GM18909 (cell line): ENCODE results near the gene PLEKHG7.

Experiments used
- ATAC-seq: cut with Tn5 transposase; IDR thresholded peaks from one replicate; pipeline ENCODE4 v1.9.1; 2021; ENCODE audit warnings: mild to moderate bottlenecking; ENCODE audit not compliant: unreplicated experiment, poor library complexity

Gene PLEKHG7

GRCh38 chr12:92703786-92704185 is 997 bp downstream of the PLEKHG7 start:
- ATAC-seq, result no peak

GRCh38 chr12:92706594-92706993 is 3.8 kb downstream of the PLEKHG7 start:
- no peak for ATAC-seq

- no peak for ATAC-seq
Measured at GRCh38 chr12:92707926-92708325, 5.1 kb downstream of the PLEKHG7 start.

- ATAC-seq, result no peak
Measured at GRCh38 chr12:92715625-92716024, 12.8 kb downstream of the PLEKHG7 start.

GRCh38 chr12:92717202-92717601 is 14.4 kb downstream of the PLEKHG7 start:
- no peak for ATAC-seq

GRCh38 chr12:92718483-92718990 is 15.7 kb downstream of the PLEKHG7 start:
- no peak for ATAC-seq

GRCh38 chr12:92719674-92720073 is 16.9 kb downstream of the PLEKHG7 start:
- no peak for ATAC-seq

GRCh38 chr12:92721130-92721529 is 18.3 kb downstream of the PLEKHG7 start:
- ATAC-seq, result no peak

- ATAC-seq, result no peak
Measured at GRCh38 chr12:92721656-92722055, 18.9 kb downstream of the PLEKHG7 start.

- no peak for ATAC-seq
Measured at GRCh38 chr12:92722897-92723296, 20.1 kb downstream of the PLEKHG7 start.

- ATAC-seq, result no peak
Measured at GRCh38 chr12:92726850-92727249, 24.1 kb downstream of the PLEKHG7 start.

GRCh38 chr12:92729773-92730305 is 27.1 kb downstream of the PLEKHG7 start:
- ATAC-seq, result no peak

- ATAC-seq, result no peak
Measured at GRCh38 chr12:92730758-92731157, 28.0 kb downstream of the PLEKHG7 start.

GRCh38 chr12:92732216-92732615 is 29.4 kb downstream of the PLEKHG7 start:
- no peak for ATAC-seq

GRCh38 chr12:92732716-92733115 is 29.9 kb downstream of the PLEKHG7 start:
- no peak for ATAC-seq

GRCh38 chr12:92733181-92733580 is 30.4 kb downstream of the PLEKHG7 start:
- ATAC-seq, result no peak

GRCh38 chr12:92733661-92734060 is 30.9 kb downstream of the PLEKHG7 start:
- ATAC-seq, result no peak

GRCh38 chr12:92735131-92735721 is 32.4 kb downstream of the PLEKHG7 start:
- no peak for ATAC-seq

- ATAC-seq, result no peak
Measured at GRCh38 chr12:92736605-92737004, 33.8 kb downstream of the PLEKHG7 start.

GRCh38 chr12:92737855-92738850 is 35.4 kb downstream of the PLEKHG7 start:
- no peak for ATAC-seq

GRCh38 chr12:92739113-92739512 is 36.3 kb downstream of the PLEKHG7 start:
- no peak for ATAC-seq
